Colon (tissue), 2 donors: ENCODE data around the gene SLC9A7.

Source experiments
- FAIRE-seq: peaks from 2 replicates; lab custom pipeline; 2012; peaks lifted over from hg19 to GRCh38; lab: Jason Lieb, UNC
- donor health status: control.
- donor health status: control.

The SLC9A7 gene

GRCh38 chrX:46647251-46647650, 111.7 kb downstream of the SLC9A7 start:
- no peak for FAIRE-seq

GRCh38 chrX:46645614-46646013, 113.3 kb downstream of the SLC9A7 start:
- no peak for FAIRE-seq

- no peak for FAIRE-seq
Observed at GRCh38 chrX:46643636-46644035, 115.3 kb downstream of the SLC9A7 start.

- no peak for FAIRE-seq
Observed at GRCh38 chrX:46642145-46642544, 116.8 kb downstream of the SLC9A7 start.

GRCh38 chrX:46637938-46638337, 121.0 kb downstream of the SLC9A7 start:
- FAIRE-seq, result no peak

GRCh38 chrX:46636223-46636622, 122.7 kb downstream of the SLC9A7 start:
- FAIRE-seq, result no peak

GRCh38 chrX:46635186-46635585, 123.7 kb downstream of the SLC9A7 start:
- FAIRE-seq, result no peak

- no peak for FAIRE-seq
Observed at GRCh38 chrX:46634577-46634976, 124.3 kb downstream of the SLC9A7 start.

GRCh38 chrX:46630141-46630540, 128.8 kb downstream of the SLC9A7 start:
- FAIRE-seq, result no peak

- no peak for FAIRE-seq
Observed at GRCh38 chrX:46628460-46629371, 130.2 kb downstream of the SLC9A7 start.

GRCh38 chrX:46627711-46628419, 131.1 kb downstream of the SLC9A7 start:
- FAIRE-seq, result no peak

- FAIRE-seq, result no peak
Observed at GRCh38 chrX:46627062-46627461, 131.9 kb downstream of the SLC9A7 start.

GRCh38 chrX:46626566-46626965, 132.4 kb downstream of the SLC9A7 start:
- no peak for FAIRE-seq

- FAIRE-seq, result no peak
Observed at GRCh38 chrX:46624090-46624786, 134.7 kb downstream of the SLC9A7 start.

GRCh38 chrX:46621572-46621971, 137.3 kb downstream of the SLC9A7 start:
- FAIRE-seq, result no peak

GRCh38 chrX:46620505-46620904, 138.4 kb downstream of the SLC9A7 start:
- no peak for FAIRE-seq

GRCh38 chrX:46618947-46619346, 140.0 kb downstream of the SLC9A7 start:
- no peak for FAIRE-seq

- FAIRE-seq, result no peak
Observed at GRCh38 chrX:46617906-46618305, 141.0 kb downstream of the SLC9A7 start.

- FAIRE-seq, result no peak
Observed at GRCh38 chrX:46611658-46612362, 147.1 kb downstream of the SLC9A7 start.

GRCh38 chrX:46610070-46610658, 148.8 kb downstream of the SLC9A7 start:
- FAIRE-seq, result no peak

- no peak for FAIRE-seq
Observed at GRCh38 chrX:46607916-46608315, 151.0 kb downstream of the SLC9A7 start.
